T47D (cell line): ENCODE measurements around the gene WNT7B.

Source experiments
- DNase-seq, 2 experiments: peaks; one replicate each; pipeline versions ENCODE4 v3.0.0 to v3.0.0-alpha.2; 2011 to 2012; ENCODE audit warnings: low read depth in 1 of 2, low spot score in 1 of 2
- JUND ChIP-seq: IDR thresholded peaks from 2 replicates; pipeline ENCODE4 v1.6.1; 2012; ENCODE audit warnings: low read depth
- in situ Hi-C: cut with HindIII; loops from 2 replicates; pipeline ENCODE4 v1.10.0; 2016; ENCODE audit warnings: low sequenced_read_pairs, low pct_unique_long_range_greater_than_20kb

WNT7B gene

DNA sequence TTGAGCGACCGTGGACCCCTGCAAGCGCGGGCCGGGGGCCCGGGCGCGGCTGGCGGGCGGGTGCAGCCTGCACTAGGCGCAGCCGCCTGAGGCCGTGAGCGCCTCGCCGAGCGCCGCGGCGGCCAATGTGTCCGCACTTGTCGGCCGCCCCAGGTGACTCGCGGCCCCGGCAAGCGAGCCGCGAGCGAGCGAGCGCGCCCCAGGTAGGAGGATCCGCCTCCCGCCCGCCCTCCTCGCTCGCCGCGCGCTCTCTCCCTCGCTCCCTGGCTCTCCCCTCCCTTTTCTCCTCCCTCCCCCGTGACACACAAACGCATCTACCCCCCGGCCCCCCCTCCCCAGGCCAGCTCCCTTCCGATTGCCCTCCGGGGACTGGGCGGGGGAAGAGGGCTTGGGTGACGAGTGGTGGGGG lies at the start of gene WNT7B:
Gene WNT7B (minus strand): TSS at position 160 of the 409 bp plus-strand sequence. CDS start 408 bp downstream, outside the sequence.
- in situ Hi-C loops, result no loop called here
- peak in 1 of 2 experiments; percentile 87 for DNase-seq
- no peak for TF ChIP-seq JUND

- no peak for TF ChIP-seq JUND
- in situ Hi-C loops, result no loop called here
- no peak for DNase-seq
Measured at GRCh38 chr22:46025973-46026898, 49.3 kb upstream of the WNT7B start.

- no peak for TF ChIP-seq JUND
- DNase-seq, result no peak
- in situ Hi-C loops, result no loop called here
Measured at GRCh38 chr22:46025225-46025972, 48.4 kb upstream of the WNT7B start.

- in situ Hi-C loops, result no loop called here
- TF ChIP-seq JUND, result no peak
- DNase-seq, result no peak
Measured at GRCh38 chr22:46024136-46024840, 47.3 kb upstream of the WNT7B start.

GRCh38 chr22:46023558-46023981 lies 46.6 kb upstream of the WNT7B start:
- in situ Hi-C loops, result no loop called here
- DNase-seq, result no peak

DNA sequence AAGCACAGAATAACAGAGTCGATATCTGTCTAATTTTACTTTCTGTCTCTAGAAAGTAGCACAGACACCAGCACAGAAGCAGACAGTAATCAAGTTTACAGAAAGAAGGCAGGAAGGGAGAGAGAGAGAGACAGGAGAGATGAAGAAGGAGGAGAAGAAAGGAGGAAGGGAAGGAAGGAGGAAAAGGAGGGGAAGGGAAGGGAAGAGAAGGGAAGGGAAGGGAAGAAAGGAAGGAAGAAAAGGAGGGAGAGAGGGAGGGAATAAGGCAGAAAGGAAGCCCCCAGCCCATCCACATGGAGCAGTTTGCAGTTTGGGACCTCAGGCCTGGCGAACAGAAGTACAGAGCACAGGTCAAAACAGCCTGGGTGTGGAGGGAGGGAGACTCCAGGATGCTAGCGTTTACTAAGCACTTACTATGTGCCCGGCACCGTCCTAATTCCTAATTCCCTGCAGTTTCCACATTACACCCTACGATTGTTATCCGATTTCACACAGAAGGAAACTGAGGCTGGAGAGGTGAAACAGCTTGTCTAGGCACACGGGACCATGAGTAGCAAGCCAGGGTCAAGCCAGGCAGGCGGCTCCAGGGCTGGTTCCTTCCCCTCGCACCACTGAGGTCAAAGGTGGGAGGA lies 46.0 kb upstream of the WNT7B start:
- in situ Hi-C loops, result no loop called here
- no peak for TF ChIP-seq JUND
- DNase-seq, result no peak

More at GRCh38 chr22:46023558-46023981, 46.6 kb upstream of the WNT7B start:
- TF ChIP-seq JUND, result no peak

DNA sequence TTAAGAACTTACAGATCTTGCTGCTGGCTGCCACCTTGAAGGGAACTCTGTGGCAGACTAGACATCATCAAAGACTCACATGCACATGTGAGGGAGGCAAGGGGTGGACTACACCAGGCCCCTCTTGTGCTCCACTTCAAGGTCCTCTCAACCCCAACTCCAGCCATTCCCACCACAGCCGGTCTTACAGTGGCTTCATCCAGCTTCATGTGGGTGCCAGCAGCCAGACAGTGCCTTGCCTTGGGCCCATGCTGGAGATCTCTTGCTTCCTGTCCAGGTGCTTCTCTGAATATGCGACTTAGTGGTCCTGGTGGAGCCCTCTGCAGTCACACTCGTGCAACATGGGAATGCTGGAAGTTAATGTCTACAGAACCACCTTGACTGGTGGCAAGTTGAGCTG lies 44.6 kb upstream of the WNT7B start:
- no peak for DNase-seq
- in situ Hi-C loops, result no loop called here
- TF ChIP-seq JUND, result no peak

DNA sequence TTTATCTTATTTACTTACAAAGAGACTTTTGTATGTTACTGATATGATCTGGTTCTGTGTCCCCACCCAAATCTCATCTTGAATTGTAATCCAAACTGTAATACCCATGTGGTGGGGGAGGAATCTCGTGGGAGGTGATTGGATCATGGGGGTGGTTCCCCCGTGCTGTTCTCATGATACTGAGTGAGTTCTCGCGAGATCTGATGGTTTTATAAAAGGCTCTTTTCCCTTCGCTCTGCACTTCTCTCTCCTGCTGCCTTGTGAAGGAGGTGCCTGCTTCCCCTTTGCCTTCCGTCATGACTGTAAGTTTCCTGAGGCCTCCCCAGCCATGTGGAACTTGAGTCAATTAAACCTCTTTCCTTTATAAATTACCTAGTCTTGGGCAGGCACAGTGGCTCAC lies 42.4 kb upstream of the WNT7B start:
- no peak for TF ChIP-seq JUND
- DNase-seq, result peak in 1 of 2 experiments; percentile 50
- in situ Hi-C loops, result no loop called here

GRCh38 chr22:46018859-46019258 lies 41.9 kb upstream of the WNT7B start:
- no peak for TF ChIP-seq JUND
- in situ Hi-C loops, result no loop called here
- peak in 1 of 2 experiments; percentile 52 for DNase-seq

DNA sequence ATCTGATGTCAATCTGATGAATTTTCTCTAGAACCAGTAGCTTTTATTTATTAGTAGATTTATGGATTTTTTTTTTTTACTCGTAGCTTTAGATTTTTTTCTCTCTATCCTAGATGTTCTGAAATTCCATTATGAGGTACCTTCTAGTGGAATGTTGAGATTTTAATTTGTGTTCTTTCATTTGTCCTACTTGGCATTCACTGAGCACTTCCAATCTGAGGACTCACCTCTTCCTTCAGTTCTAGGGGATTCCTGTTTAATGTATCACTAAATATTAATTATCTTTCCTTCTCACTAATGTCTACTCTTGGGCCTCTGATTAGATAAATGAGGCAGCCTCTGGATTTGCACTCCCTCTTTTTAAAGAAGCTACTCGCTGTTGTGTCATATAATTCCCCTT lies 40.2 kb upstream of the WNT7B start:
- TF ChIP-seq JUND, result no peak
- no peak for DNase-seq
- in situ Hi-C loops, result no loop called here

DNA sequence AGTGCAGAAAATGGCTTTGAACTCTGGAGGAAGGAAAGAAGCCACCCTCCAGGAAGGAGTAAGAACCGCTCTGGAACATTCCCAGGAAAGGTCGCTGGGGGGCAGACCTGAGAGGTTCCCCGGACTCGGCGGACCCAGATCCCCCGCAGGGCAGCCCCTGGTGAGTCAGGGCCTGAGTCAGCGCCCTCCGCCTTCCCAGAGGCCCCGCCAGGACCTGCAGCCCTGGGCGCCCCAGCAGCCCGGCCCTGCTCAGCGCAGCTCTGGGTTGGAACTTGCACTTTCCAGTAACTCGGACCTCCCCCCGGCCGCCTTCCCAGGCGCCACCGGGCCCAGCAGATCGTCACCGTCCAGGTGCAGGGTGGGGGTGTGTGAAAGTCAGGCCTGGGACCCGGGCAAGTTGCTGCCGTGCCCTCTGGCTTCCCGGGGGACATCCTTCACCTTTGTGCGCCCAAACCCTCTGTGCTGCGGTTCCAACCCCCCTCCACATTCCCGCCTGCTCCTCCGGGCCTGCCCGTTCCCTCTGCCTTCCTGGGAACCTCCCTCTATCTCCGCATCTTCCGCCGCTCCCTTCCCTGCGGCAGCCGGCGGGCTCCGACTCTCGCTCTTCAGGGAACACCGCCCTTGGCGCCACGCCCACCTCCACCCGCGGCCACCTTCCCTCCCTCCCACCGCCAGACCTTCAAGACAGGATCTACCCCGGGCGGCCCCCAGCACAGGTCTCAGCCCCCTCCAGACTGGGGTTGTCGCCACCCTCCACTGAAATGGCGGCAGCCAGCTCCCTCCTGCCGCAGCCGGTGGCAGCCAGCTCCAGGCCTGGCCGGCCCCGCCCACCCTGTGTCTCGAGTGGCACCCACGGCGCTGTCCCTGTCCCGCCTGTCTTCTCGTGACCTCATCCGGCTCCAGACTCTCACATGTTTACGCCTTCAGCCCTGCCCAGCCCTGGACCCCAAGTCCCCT lies 36.8 kb upstream of the WNT7B start:
- in situ Hi-C loops, result no loop called here
- DNase-seq, result peak; percentile 74 to 88
- TF ChIP-seq JUND, result no peak

DNA sequence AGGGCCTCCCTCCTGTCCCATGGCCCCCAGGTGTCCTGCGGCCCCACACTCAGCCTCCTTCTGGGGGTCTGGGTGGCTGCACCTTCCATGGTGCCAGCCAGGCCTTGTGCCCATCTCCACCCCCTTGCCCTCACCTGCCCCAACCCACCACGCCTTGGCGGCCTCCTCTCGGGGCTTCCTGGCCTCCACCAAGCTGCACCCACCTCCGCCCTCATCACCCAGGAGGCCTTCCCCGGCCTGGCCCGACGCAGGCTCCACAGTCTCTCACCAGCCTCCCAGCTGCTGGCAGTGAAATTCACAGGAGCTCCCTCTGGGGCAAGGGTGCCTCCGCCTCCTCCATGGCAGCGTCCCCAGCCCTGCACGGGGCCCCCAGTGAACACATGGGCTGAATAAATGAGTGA lies 35.9 kb upstream of the WNT7B start:
- DNase-seq, result no peak
- no peak for TF ChIP-seq JUND
- in situ Hi-C loops, result no loop called here
